Effector memory CD8-positive, alpha-beta T cell (primary cell): ENCODE data around the gene RAB15.

Experiments used
- ATAC-seq: fragments of 150-1000 bp; cut with Tn5 transposase; replicated peaks from 2 replicates; pipeline ENCODE4 v1.10.0; 2021; ENCODE audit warnings: mild to moderate bottlenecking, moderate library complexity
- DNase-seq, 3 experiments: peaks; one replicate each; pipeline ENCODE4 v3.0.0; 2021
- H3K27ac Mint-ChIP-seq, 2 donors: one replicate each; pipeline ENCODE4 v1.8.0; 2022; ENCODE audit warnings: mild to moderate bottlenecking in 2 of 2, mixed read lengths in 2 of 2, moderate library complexity in 2 of 2
- H3K27me3 Mint-ChIP-seq, 2 donors: one replicate each; pipeline ENCODE4 v1.8.0; 2022; ENCODE audit warnings: mixed read lengths in 2 of 2
- H3K36me3 Mint-ChIP-seq: one replicate; pipeline ENCODE4 v1.8.0; 2022; ENCODE audit warnings: mild to moderate bottlenecking, moderate library complexity, mixed read lengths; ENCODE audit not compliant: insufficient read depth
- H3K4me1 Mint-ChIP-seq, 2 donors: one replicate each; pipeline ENCODE4 v1.8.0; 2022; ENCODE audit warnings: low read depth in 2 of 2, mixed read lengths in 2 of 2
- H3K4me3 Mint-ChIP-seq, 2 donors: one replicate each; pipeline ENCODE4 v1.8.0; 2022; ENCODE audit warnings: mild to moderate bottlenecking in 2 of 2, mixed read lengths in 2 of 2, moderate library complexity in 2 of 2
- H3K9me3 Mint-ChIP-seq, 2 donors: one replicate each; pipeline ENCODE4 v1.8.0; 2022; ENCODE audit warnings: mixed read lengths in 2 of 2
- total RNA-seq, 9 experiments: gene quantifications; one replicate each; lab custom pipeline; 2026; lab: John Stamatoyannopoulos, UW

The RAB15 gene
- total RNA-seq = 2.7 to 8.2 (median 4.1) reads per million in 9 experiments

- peak; percentile 76 for ATAC-seq
- peak within 1 kb of the TSS; percentile 86 to 88 for H3K4me3 Mint-ChIP-seq
- peak; percentile 14 to 35 (median 20) for DNase-seq
- H3K4me1 Mint-ChIP-seq = peaks cover 0 to 15% of the 10 kb centered on the region in 2 donors
- H3K36me3 Mint-ChIP-seq = peaks cover 2% of the 10 kb centered on the region
- peak within 1 kb of the TSS; percentile 46 to 75 for H3K27ac Mint-ChIP-seq
- no peaks in the 10 kb centered on the region for H3K27me3 Mint-ChIP-seq
- no peaks in the 10 kb centered on the region for H3K9me3 Mint-ChIP-seq
These were observed at the start of gene RAB15 for GRCh38 chr14:64971943-64972791. Gene RAB15 (minus strand): TSS chr14:64972336. CDS start chr14:64972076, 260 bp downstream.

- no peaks in the 10 kb centered on the region for H3K9me3 Mint-ChIP-seq
- ATAC-seq (peak; percentile 31), DNase-seq (no peak)
These were observed 47.9 kb upstream of the RAB15 start for GRCh38 chr14:65019944-65020566.

GRCh38 chr14:65016471-65016870 is 44.3 kb upstream of the RAB15 start:
- no peaks in the 10 kb centered on the region for H3K4me1 Mint-ChIP-seq
- H3K36me3 Mint-ChIP-seq = peaks cover 23% of the 10 kb centered on the region
- no peaks in the 10 kb centered on the region for H3K27me3 Mint-ChIP-seq
- no peak overlapping the region for H3K4me3 Mint-ChIP-seq
- DNase-seq (no peak), ATAC-seq (no peak)
- no peak overlapping the region for H3K27ac Mint-ChIP-seq
- no peaks in the 10 kb centered on the region for H3K9me3 Mint-ChIP-seq

More at GRCh38 chr14:65019944-65020566, 47.9 kb upstream of the RAB15 start:
- H3K4me3 Mint-ChIP-seq = no peak overlapping the region
- peaks cover 16% of the 10 kb centered on the region for H3K36me3 Mint-ChIP-seq
- no peaks in the 10 kb centered on the region for H3K27me3 Mint-ChIP-seq
- H3K4me1 Mint-ChIP-seq = no peaks in the 10 kb centered on the region
- no peak overlapping the region for H3K27ac Mint-ChIP-seq

- no peaks in the 10 kb centered on the region for H3K9me3 Mint-ChIP-seq
- peaks cover 24% of the 10 kb centered on the region for H3K36me3 Mint-ChIP-seq
- no peak overlapping the region for H3K27ac Mint-ChIP-seq
These were observed 43.3 kb upstream of the RAB15 start for GRCh38 chr14:65015391-65015790.

GRCh38 chr14:65012353-65012752 is 40.2 kb upstream of the RAB15 start:
- Mint-ChIP-seq H3K9me3 (no peaks in the 10 kb centered on the region), H3K27me3 (no peaks in the 10 kb centered on the region), H3K4me1 (no peaks in the 10 kb centered on the region), H3K27ac (no peak overlapping the region), H3K4me3 (no peak overlapping the region), H3K36me3 (peaks cover 24% of the 10 kb centered on the region)
- DNase-seq (no peak), ATAC-seq (no peak)

More at GRCh38 chr14:65015391-65015790, 43.3 kb upstream of the RAB15 start:
- H3K4me3 Mint-ChIP-seq = no peak overlapping the region
- H3K4me1 Mint-ChIP-seq = no peaks in the 10 kb centered on the region
- H3K27me3 Mint-ChIP-seq = no peaks in the 10 kb centered on the region
- ATAC-seq (no peak), DNase-seq (no peak)

- no peak for DNase-seq
- no peak for ATAC-seq
- no peak overlapping the region for H3K27ac Mint-ChIP-seq
- H3K4me1 Mint-ChIP-seq = no peaks in the 10 kb centered on the region
- no peaks in the 10 kb centered on the region for H3K27me3 Mint-ChIP-seq
- H3K4me3 Mint-ChIP-seq = no peak overlapping the region
- no peaks in the 10 kb centered on the region for H3K9me3 Mint-ChIP-seq
- H3K36me3 Mint-ChIP-seq = peaks cover 19% of the 10 kb centered on the region
These were observed 39.4 kb upstream of the RAB15 start for GRCh38 chr14:65011538-65011937.

GRCh38 chr14:65010211-65010931 is 38.2 kb upstream of the RAB15 start:
- no peak overlapping the region for H3K4me3 Mint-ChIP-seq
- DNase-seq (no peak), ATAC-seq (no peak)
- no peaks in the 10 kb centered on the region for H3K27me3 Mint-ChIP-seq
- H3K4me1 Mint-ChIP-seq = no peaks in the 10 kb centered on the region
- peaks cover 15% of the 10 kb centered on the region for H3K36me3 Mint-ChIP-seq
- H3K9me3 Mint-ChIP-seq = no peaks in the 10 kb centered on the region
- H3K27ac Mint-ChIP-seq = peak overlapping the region; percentile 22 to 53

- no peak for ATAC-seq
- no peaks in the 10 kb centered on the region for H3K27me3 Mint-ChIP-seq
- H3K27ac Mint-ChIP-seq = no peak overlapping the region
These were observed 35.1 kb upstream of the RAB15 start for GRCh38 chr14:65007202-65007601.

GRCh38 chr14:65006261-65006721 is 34.2 kb upstream of the RAB15 start:
- H3K36me3 Mint-ChIP-seq = peaks cover 11% of the 10 kb centered on the region
- no peak for DNase-seq
- no peaks in the 10 kb centered on the region for H3K4me1 Mint-ChIP-seq
- no peak overlapping the region for H3K27ac Mint-ChIP-seq
- no peaks in the 10 kb centered on the region for H3K27me3 Mint-ChIP-seq
- ATAC-seq = no peak
- no peak overlapping the region for H3K4me3 Mint-ChIP-seq
- H3K9me3 Mint-ChIP-seq = no peaks in the 10 kb centered on the region

More at GRCh38 chr14:65007202-65007601, 35.1 kb upstream of the RAB15 start:
- no peak overlapping the region for H3K4me3 Mint-ChIP-seq
- DNase-seq = no peak
- H3K36me3 Mint-ChIP-seq = peaks cover 18% of the 10 kb centered on the region
- H3K9me3 Mint-ChIP-seq = no peaks in the 10 kb centered on the region
- no peaks in the 10 kb centered on the region for H3K4me1 Mint-ChIP-seq

- no peaks in the 10 kb centered on the region for H3K4me1 Mint-ChIP-seq
- H3K27me3 Mint-ChIP-seq = no peaks in the 10 kb centered on the region
- DNase-seq (no peak), ATAC-seq (no peak)
- H3K27ac Mint-ChIP-seq = no peak overlapping the region
- H3K36me3 Mint-ChIP-seq = peaks cover 11% of the 10 kb centered on the region
- H3K4me3 Mint-ChIP-seq = no peak overlapping the region
- H3K9me3 Mint-ChIP-seq = no peaks in the 10 kb centered on the region
These were observed 31.3 kb upstream of the RAB15 start for GRCh38 chr14:65003394-65003793.

GRCh38 chr14:65002586-65003210 is 30.6 kb upstream of the RAB15 start:
- Mint-ChIP-seq H3K4me1 (peaks cover 0 to 5% of the 10 kb centered on the region in 2 donors), H3K9me3 (no peaks in the 10 kb centered on the region), H3K27me3 (no peaks in the 10 kb centered on the region), H3K27ac (no peak overlapping the region), H3K36me3 (peaks cover 11% of the 10 kb centered on the region), H3K4me3 (no peak overlapping the region)
- DNase-seq = no peak
- no peak for ATAC-seq

- Mint-ChIP-seq H3K4me3 (no peak overlapping the region), H3K36me3 (peaks cover 14% of the 10 kb centered on the region)
These were observed 29.6 kb upstream of the RAB15 start for GRCh38 chr14:65001723-65002122.

More at GRCh38 chr14:65001723-65002122, 29.6 kb upstream of the RAB15 start:
- DNase-seq (no peak), ATAC-seq (no peak)
- Mint-ChIP-seq H3K4me1 (peaks cover 4 to 13% of the 10 kb centered on the region in 2 donors), H3K27ac (no peak overlapping the region), H3K27me3 (no peaks in the 10 kb centered on the region), H3K9me3 (no peaks in the 10 kb centered on the region)
